HepG2 (cell line): ENCODE measurements around the gene MZF1. TPM values are rescaled to one million over a fixed set of nuclear protein-coding genes. Genes with fewer than 3 reads are reported as not detected.

Experiments
- GABPB1 ChIP-seq: IDR thresholded peaks from 2 replicates; pipeline ENCODE4 v1.6.1; 2016; ENCODE audit warnings: mild to moderate bottlenecking, missing genetic modification reagents, moderate library complexity, missing compliant biosample characterization
- HDAC2 ChIP-seq: sonication (generic); formaldehyde crosslinking; IDR thresholded peaks from 2 replicates; pipeline ENCODE4 v1.4.0; 2020; ENCODE audit warnings: missing genetic modification reagents
- KAT2B ChIP-seq: fragments of 150-350 bp; IDR thresholded peaks from 2 replicates; pipeline ENCODE4 v1.6.1; 2014; ENCODE audit warnings: low read depth, low read length, borderline replicate concordance
- KDM2A ChIP-seq: sonication (generic); formaldehyde crosslinking; IDR thresholded peaks from 2 replicates; pipeline ENCODE4 v1.4.0; 2020; ENCODE audit warnings: low read depth, missing genetic modification reagents, borderline replicate concordance
- MZF1 ChIP-seq: sonication (generic); formaldehyde crosslinking; IDR thresholded peaks from 2 replicates; pipeline ENCODE4 v1.8.1; 2023; ENCODE audit warnings: mild to moderate bottlenecking, missing genetic modification reagents, borderline replicate concordance
- POLR2A ChIP-seq, 2 experiments: IDR thresholded peaks; 2 replicates each; pipeline ENCODE4 v1.6.1; 2011; ENCODE audit warnings: low read depth in 2 of 2, low read length in 2 of 2, mild to moderate bottlenecking in 1 of 2, moderate library complexity in 1 of 2; ENCODE audit not compliant: insufficient read depth in 1 of 2
- SYNCRIP ChIP-seq: fragments of 200-400 bp; formaldehyde crosslinking; IDR thresholded peaks from 2 replicates; pipeline ENCODE4 v1.6.1; 2018; ENCODE audit warnings: mild to moderate bottlenecking, low read depth, low read length; ENCODE audit not compliant: insufficient read depth
- TAF15 ChIP-seq: fragments of 200-400 bp; formaldehyde crosslinking; IDR thresholded peaks from one replicate; pipeline ENCODE4 v1.6.1; 2018; ENCODE audit warnings: mild to moderate bottlenecking, low read depth, low read length; ENCODE audit not compliant: poor library complexity, severe bottlenecking
- ZFP37 ChIP-seq: sonication (generic); formaldehyde crosslinking; IDR thresholded peaks from 2 replicates; pipeline ENCODE4 v1.4.0; 2020; ENCODE audit warnings: missing genetic modification reagents, borderline replicate concordance
- ZNF18 ChIP-seq: sonication (generic); formaldehyde crosslinking; IDR thresholded peaks from 2 replicates; pipeline ENCODE4 v1.8.0; 2022; ENCODE audit warnings: mild to moderate bottlenecking, missing genetic modification reagents; ENCODE audit not compliant: insufficient replicate concordance
- ZNF20 ChIP-seq: sonication (generic); formaldehyde crosslinking; IDR thresholded peaks from 2 replicates; pipeline ENCODE4 v1.4.0; 2020; ENCODE audit warnings: mild to moderate bottlenecking, moderate library complexity, missing genetic modification reagents
- ZNF282 ChIP-seq: fragments of 450-650 bp; IDR thresholded peaks from 2 replicates; pipeline ENCODE4 v1.6.1; 2018; ENCODE audit not compliant: partially characterized antibody
- ZNF337 ChIP-seq: sonication (generic); formaldehyde crosslinking; IDR thresholded peaks from 2 replicates; pipeline ENCODE4 v1.5.1; 2020; ENCODE audit warnings: missing genetic modification reagents, low read depth, mild to moderate bottlenecking, borderline replicate concordance
- ZNF430 ChIP-seq: sonication (generic); formaldehyde crosslinking; IDR thresholded peaks from 2 replicates; pipeline ENCODE4 v1.9.0; 2021; ENCODE audit warnings: mild to moderate bottlenecking, missing genetic modification reagents
- ZNF460 ChIP-seq: sonication (generic); formaldehyde crosslinking; IDR thresholded peaks from 2 replicates; pipeline ENCODE4 v1.5.1; 2020; ENCODE audit warnings: missing genetic modification reagents, mild to moderate bottlenecking, borderline replicate concordance
- ZNF512B ChIP-seq: sonication (generic); formaldehyde crosslinking; IDR thresholded peaks from 2 replicates; pipeline ENCODE4 v1.5.1; 2020; ENCODE audit warnings: missing genetic modification reagents, mild to moderate bottlenecking, borderline replicate concordance
- ZNF580 ChIP-seq: IDR thresholded peaks from 2 replicates; pipeline ENCODE4 v1.6.1; 2016; ENCODE audit warnings: low read depth, borderline replicate concordance
- ZNF660 ChIP-seq: sonication (generic); formaldehyde crosslinking; IDR thresholded peaks from 2 replicates; pipeline ENCODE4 v1.5.1; 2020; ENCODE audit warnings: mild to moderate bottlenecking, low read depth, missing genetic modification reagents, borderline replicate concordance
- ZSCAN29 ChIP-seq: sonication (generic); formaldehyde crosslinking; conservative IDR thresholded peaks from 2 replicates; pipeline ENCODE4 v1.4.0; 2020; ENCODE audit warnings: mild to moderate bottlenecking, missing genetic modification reagents
- polyA plus RNA-seq, 8 experiments: library from polyadenylated mRNA; depleted of rRNA in 3 of 8; stranded (reverse) in 7 of 8; unstranded in 1 of 8; fragments of >200 nt; fragmentation: Illumina TruSeq in 4 of 8; extraction: Trizol in 4 of 8; gene quantifications; 2 replicates each; pipeline versions ENCODE4 v1.2.1 to v1.2.3, GENCODE V29; 2011 to 2016; ENCODE audit warnings: low read depth in 4 of 8, missing spikeins in 1 of 8, mixed read lengths in 1 of 8; ENCODE audit not compliant: insufficient read depth in 1 of 8
- total RNA-seq, 5 experiments: library from RNA; depleted of rRNA; stranded (reverse); fragments of >200 nt; fragmentation: Illumina TruSeq; extraction: Trizol; gene quantifications; 2 replicates each; pipeline ENCODE4 v1.2.3, GENCODE V29; 2016; ENCODE audit warnings: low read depth in 1 of 5
- TF ChIP-seq, protein P1 (sequence below): sonication (generic); formaldehyde crosslinking; IDR thresholded peaks from 2 replicates; pipeline ENCODE4 v1.4.0; 2020; ENCODE audit warnings: missing genetic modification reagents
- TF ChIP-seq, protein P2 (sequence below): sonication (generic); formaldehyde crosslinking; IDR thresholded peaks from 2 replicates; pipeline ENCODE4 v1.5.0; 2020; ENCODE audit warnings: missing genetic modification reagents, mild to moderate bottlenecking, borderline replicate concordance

The MZF1 gene
- total and polyA plus RNA-seq, 2 of the 13 experiments (the other 11 are each of a cell fraction or from before 2014, with no cell fraction given): 3.1 to 8.1 TPM

- no peak; the same call in 1 of the 2 replicates for TF ChIP-seq ZNF20 (CRISPR knock-in tag)
- TF ChIP-seq ZNF337 (CRISPR knock-in tag): no peak
- TF ChIP-seq, protein P1, sequence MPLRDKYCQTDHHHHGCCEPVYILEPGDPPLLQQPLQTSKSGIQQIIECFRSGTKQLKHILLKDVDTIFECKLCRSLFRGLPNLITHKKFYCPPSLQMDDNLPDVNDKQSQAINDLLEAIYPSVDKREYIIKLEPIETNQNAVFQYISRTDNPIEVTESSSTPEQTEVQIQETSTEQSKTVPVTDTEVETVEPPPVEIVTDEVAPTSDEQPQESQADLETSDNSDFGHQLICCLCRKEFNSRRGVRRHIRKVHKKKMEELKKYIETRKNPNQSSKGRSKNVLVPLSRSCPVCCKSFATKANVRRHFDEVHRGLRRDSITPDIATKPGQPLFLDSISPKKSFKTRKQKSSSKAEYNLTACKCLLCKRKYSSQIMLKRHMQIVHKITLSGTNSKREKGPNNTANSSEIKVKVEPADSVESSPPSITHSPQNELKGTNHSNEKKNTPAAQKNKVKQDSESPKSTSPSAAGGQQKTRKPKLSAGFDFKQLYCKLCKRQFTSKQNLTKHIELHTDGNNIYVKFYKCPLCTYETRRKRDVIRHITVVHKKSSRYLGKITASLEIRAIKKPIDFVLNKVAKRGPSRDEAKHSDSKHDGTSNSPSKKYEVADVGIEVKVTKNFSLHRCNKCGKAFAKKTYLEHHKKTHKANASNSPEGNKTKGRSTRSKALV (CRISPR knock-in tag): no peak
- no peak; the same call in 1 of the 2 replicates for TF ChIP-seq ZFP37 (CRISPR knock-in tag)
- peak; percentile 73 for TF ChIP-seq ZNF430 (CRISPR knock-in tag)
- peak; percentile 27; the same call in 1 of the 2 replicates for TF ChIP-seq HDAC2 (CRISPR knock-in tag)
- peak; percentile 93 to 96 for TF ChIP-seq POLR2A (IDR thresholded peaks at IDR 0.05; ENCODE audit: insufficient read depth in 1 of 2, low read depth in 2 of 2, low read length in 2 of 2)
- peak; percentile 32 for TF ChIP-seq ZSCAN29 (CRISPR knock-in tag)
- peak; percentile 63; the same call in 1 of the 2 replicates for TF ChIP-seq MZF1 (CRISPR knock-in tag)
- no peak; the same call in 1 of the 2 replicates for TF ChIP-seq ZNF460 (CRISPR knock-in tag)
- no peak for TF ChIP-seq TAF15
- TF ChIP-seq ZNF282: no peak
- peak; percentile 89 for TF ChIP-seq GABPB1 (CRISPR knock-in tag)
- no peak for TF ChIP-seq SYNCRIP
- 0 out of 2 replicates have a peak, but pooled peaks have one; percentile 52 for TF ChIP-seq ZNF660 (CRISPR knock-in tag)
- no peak for TF ChIP-seq KAT2B
- TF ChIP-seq ZNF580: 0 out of 2 replicates have a peak, but pooled peaks have one; percentile 39
- TF ChIP-seq ZNF512B: no peak
- TF ChIP-seq, protein P2, sequence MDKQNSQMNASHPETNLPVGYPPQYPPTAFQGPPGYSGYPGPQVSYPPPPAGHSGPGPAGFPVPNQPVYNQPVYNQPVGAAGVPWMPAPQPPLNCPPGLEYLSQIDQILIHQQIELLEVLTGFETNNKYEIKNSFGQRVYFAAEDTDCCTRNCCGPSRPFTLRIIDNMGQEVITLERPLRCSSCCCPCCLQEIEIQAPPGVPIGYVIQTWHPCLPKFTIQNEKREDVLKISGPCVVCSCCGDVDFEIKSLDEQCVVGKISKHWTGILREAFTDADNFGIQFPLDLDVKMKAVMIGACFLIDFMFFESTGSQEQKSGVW (CRISPR knock-in tag): no peak
- peak; percentile 82; the same call in 1 of the 2 replicates for TF ChIP-seq KDM2A (CRISPR knock-in tag)
- no peak for TF ChIP-seq ZNF18 (CRISPR knock-in tag)
These were observed 13.7 kb downstream of the MZF1 start (continued) for GRCh38 chr19:58559275-58560006.
